ENCODE results near the gene TEKT3. TPM values are rescaled to one million over a fixed set of nuclear protein-coding genes. Genes with fewer than 3 reads are reported as not detected.

The TEKT3 gene
- total and polyA plus RNA-seq, 9 of the 15 experiments (the other 6 are each of a cell fraction or from before 2014, with no cell fraction given): not detected

DNA sequence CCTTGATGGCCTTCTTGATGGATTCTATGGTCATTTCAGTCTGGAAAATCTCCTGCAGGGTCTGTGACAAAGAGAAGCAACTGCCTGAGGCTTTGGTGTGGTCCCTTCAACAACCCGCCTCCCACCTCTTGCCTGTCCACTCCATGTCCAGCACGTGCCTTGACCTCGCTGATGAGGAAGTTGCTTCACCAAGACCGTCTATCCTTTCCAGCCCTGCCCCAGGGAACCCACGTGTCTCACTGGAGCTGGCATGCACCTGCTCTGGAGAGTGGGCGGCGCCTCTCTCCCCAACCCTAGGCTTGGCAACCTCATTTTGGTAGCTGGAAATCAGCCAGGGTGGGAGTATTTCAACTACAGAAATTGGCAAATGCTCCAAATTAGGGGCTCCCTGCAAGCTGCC lies 32.6 kb downstream of the TEKT3 start:
- peak; percentile 48; the same call in 1 of the 2 replicates for TF ChIP-seq L3MBTL2 (IDR thresholded peaks at IDR 0.05)
- TF ChIP-seq BHLHE40 (IDR thresholded peaks at IDR 0.05; ENCODE audit: low read length): peak; percentile 27; the same call in 1 of the 2 replicates
- TF ChIP-seq, protein P1, sequence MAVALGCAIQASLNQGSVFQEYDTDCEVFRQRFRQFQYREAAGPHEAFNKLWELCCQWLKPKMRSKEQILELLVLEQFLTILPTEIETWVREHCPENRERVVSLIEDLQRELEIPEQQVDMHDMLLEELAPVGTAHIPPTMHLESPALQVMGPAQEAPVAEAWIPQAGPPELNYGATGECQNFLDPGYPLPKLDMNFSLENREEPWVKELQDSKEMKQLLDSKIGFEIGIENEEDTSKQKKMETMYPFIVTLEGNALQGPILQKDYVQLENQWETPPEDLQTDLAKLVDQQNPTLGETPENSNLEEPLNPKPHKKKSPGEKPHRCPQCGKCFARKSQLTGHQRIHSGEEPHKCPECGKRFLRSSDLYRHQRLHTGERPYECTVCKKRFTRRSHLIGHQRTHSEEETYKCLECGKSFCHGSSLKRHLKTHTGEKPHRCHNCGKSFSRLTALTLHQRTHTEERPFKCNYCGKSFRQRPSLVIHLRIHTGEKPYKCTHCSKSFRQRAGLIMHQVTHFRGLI (CRISPR knock-in tag; IDR thresholded peaks at IDR 0.05): no peak
- peak; percentile 32; the same call in 1 of the 2 replicates for TF ChIP-seq MGA (IDR thresholded peaks at IDR 0.05)
- Histone ChIP-seq H3K27me3 (ENCODE audit: control insufficient read depth in 2 of 2, insufficient read depth in 2 of 2, low read length in 2 of 2) (peaks cover 0 to 22% of the 10 kb centered on the region in 2 experiments; a peak in 4 of 5 replicates), H3K9me3 (replicated peaks; ENCODE audit: control insufficient read depth, insufficient read depth, low read depth, low read length) (no peaks in the 10 kb centered on the region), H3K4me2 (ENCODE audit: insufficient read depth, low read length) (no peak overlapping the region), H2AFZ (ENCODE audit: low read depth, low read length) (no peak overlapping the region), H3K36me3 (ENCODE audit: control insufficient read depth, insufficient read depth, low read length) (no peaks in the 10 kb centered on the region), H3K4me3 (no peak overlapping the region), H3K9ac (ENCODE audit: insufficient read depth in 1 of 2, low read depth in 2 of 2, low read length in 2 of 2) (no peak overlapping the region), H3K9me1 (ENCODE audit: control insufficient read depth, insufficient read depth, low read length) (no peaks in the 10 kb centered on the region), H3K79me2 (ENCODE audit: control insufficient read depth, insufficient read depth, low read length) (no peaks in the 10 kb centered on the region), H3K4me1 (replicated peaks in 1 of 2; ENCODE audit: control insufficient read depth in 2 of 2, insufficient read depth in 2 of 2, low read length in 2 of 2) (no peaks in the 10 kb centered on the region), H3K27ac (ENCODE audit: extremely low read depth, low read depth, low read length) (no peak overlapping the region), H4K20me1 (replicated peaks; ENCODE audit: control insufficient read depth, insufficient read depth, low read length) (no peaks in the 10 kb centered on the region)
- FAIRE-seq (no peak), ATAC-seq (no peak), DNase-seq (ENCODE audit: extremely low read depth in 1 of 4, low spot score in 3 of 4) (no peak)
- intact Hi-C loops (cut with micrococcal nuclease) (no loop called here), in situ Hi-C loops (cut with MboI) (no loop called here)
- CTCF ChIA-PET (ENCODE audit: low intra/inter-chr PET ratio): no interaction called here
- no TSS peak for BruUV-seq (replicated peaks)
- POLR2A ChIA-PET: no interaction called here
- 2% methylated on average over 7 of the region's 7 CpGs for WGBS (ENCODE audit: insufficient coverage, low coverage, missing lambda C conversion rate)

Data from K562 (cell line).